Esophagus squamous epithelium (tissue), 4 donors: ENCODE results near the gene OPN4.

Experiments used
- CTCF ChIP-seq, 6 experiments: fragments of 450-650 bp in 4 of 6; fragments of 200-600 bp in 2 of 6; sonication (generic) in 2 of 6; IDR thresholded peaks; one replicate each; pipeline ENCODE4 v1.5.1; 2016 to 2019; ENCODE audit warnings: antibody characterized with exemption in 6 of 6, mild to moderate bottlenecking in 4 of 6, moderate library complexity in 4 of 6
- POLR2A ChIP-seq, 4 donors: fragments of 450-650 bp; IDR thresholded peaks; one replicate each; pipeline ENCODE4 v1.6.1; 2017; ENCODE audit warnings: antibody characterized with exemption in 4 of 4, mild to moderate bottlenecking in 4 of 4, moderate library complexity in 3 of 4

- no peak for TF ChIP-seq CTCF (IDR thresholded peaks at IDR 0.05)
- no peak for TF ChIP-seq POLR2A (IDR thresholded peaks at IDR 0.05)
These were observed 9.4 kb upstream of the OPN4 start for GRCh38 chr10:86644794-86645445.
